BLaER1 (cell line): Measurements from ENCODE around the gene NDUFV3.
"Not testable (repeated sequence)": the region's sequence is repeated elsewhere in the genome, so short reads cannot be mapped to it uniquely, and the experiment has no call there.

ENCODE experiments used
- H3K27ac ChIP-seq: shearing (Covaris generic); formaldehyde crosslinking; 2 replicates; pipeline ENCODE4 v1.8.1; 2022
- H3K27me3 ChIP-seq: shearing (Covaris generic); formaldehyde crosslinking; 2 replicates; pipeline ENCODE4 v1.8.1; 2022
- H3K36me3 ChIP-seq: shearing (Covaris generic); formaldehyde crosslinking; 2 replicates; pipeline ENCODE4 v1.8.1; 2022
- H3K4me1 ChIP-seq: shearing (Covaris generic); formaldehyde crosslinking; 2 replicates; pipeline ENCODE4 v1.8.1; 2022
- H3K4me2 ChIP-seq: shearing (Covaris generic); formaldehyde crosslinking; 2 replicates; pipeline ENCODE4 v1.8.1; 2022
- H3K4me3 ChIP-seq: shearing (Covaris generic); formaldehyde crosslinking; 2 replicates; pipeline ENCODE4 v1.8.1; 2022
- H3K9ac ChIP-seq: shearing (Covaris generic); formaldehyde crosslinking; 2 replicates; pipeline ENCODE4 v1.8.1; 2022
- H3K9me3 ChIP-seq: shearing (Covaris generic); formaldehyde crosslinking; 2 replicates; pipeline ENCODE4 v1.8.1; 2022
- H4K20me1 ChIP-seq: shearing (Covaris generic); formaldehyde crosslinking; 2 replicates; pipeline ENCODE4 v1.8.1; 2022
- Cebpa-rat ChIP-seq: shearing (Covaris generic); IDR thresholded peaks from 2 replicates; pipeline ENCODE4 v1.8.1; 2022

Gene NDUFV3

DNA sequence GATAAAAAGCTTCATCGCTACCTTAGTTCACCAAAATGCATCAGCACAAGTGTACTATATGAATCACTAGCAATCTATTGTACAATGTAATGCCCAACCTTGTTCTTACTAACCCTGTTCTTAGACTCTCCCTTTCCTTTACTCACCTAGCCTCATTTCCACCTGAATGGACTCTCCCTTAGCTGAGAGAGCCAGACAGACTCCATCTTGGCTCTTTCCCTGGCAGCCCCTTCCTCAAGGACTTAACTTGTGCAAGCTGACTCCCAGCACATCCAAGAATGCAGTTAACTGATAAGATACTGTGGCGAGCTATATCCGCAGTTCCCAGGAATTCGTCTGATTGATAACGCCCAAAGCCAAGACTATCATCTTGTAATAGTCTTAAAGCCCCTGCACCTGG, 43.3 kb downstream of the NDUFV3 start:
- not testable (repeated sequence) for H3K9ac ChIP-seq, H4K20me1 ChIP-seq, H3K4me2 ChIP-seq, H3K4me3 ChIP-seq, H3K36me3 ChIP-seq, H3K9me3 ChIP-seq, H3K27me3 ChIP-seq, H3K27ac ChIP-seq
- H3K4me1 ChIP-seq = peaks cover 12% of the 10 kb centered on the region; the same call in 1 of the 2 replicates

DNA sequence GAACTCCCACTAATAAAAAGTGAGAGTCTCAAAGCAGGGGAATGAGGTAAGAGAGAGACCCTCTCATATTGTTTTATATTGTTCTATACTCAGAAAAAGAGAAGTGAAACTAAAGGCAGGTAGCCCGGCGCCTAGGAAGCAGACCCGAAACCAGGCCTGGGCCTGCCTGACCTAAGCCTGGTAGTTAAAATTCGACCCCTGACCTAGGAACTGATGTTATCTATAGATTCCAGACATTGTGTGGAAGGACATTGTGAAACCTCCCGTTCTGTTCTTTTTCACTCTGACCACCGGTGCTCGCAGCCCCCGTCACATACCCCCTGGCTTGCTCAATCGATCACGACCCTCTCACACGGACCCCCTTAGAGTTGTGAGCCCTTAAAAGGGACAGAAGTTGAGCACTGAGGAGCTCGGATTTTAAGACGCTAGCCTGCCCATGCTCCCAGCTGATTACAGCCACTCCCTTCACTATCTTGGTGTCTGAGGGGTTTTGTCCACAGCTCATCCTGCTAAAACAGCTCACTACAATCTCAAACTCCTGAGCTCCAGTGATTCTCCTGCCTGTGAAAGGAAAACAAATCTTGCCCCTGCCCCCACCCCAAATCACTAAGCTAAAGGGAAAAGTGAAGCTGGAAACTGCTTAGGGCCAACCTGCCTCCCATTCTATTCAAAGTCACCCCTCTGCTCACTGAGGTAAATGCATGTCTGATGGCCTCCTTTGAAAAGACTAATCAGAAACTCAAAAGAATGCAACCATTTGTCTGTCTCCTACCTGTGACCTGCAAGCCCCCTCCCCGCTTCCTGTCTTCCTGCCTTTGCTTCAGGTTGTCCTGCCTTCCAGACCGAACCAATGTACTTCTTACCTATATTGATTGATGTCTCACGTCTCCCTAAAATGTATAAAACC, 44.2 kb downstream of the NDUFV3 start:
- not testable (repeated sequence) for H3K4me3 ChIP-seq, H3K9me3 ChIP-seq, H3K36me3 ChIP-seq, H3K27me3 ChIP-seq, H3K4me2 ChIP-seq, H3K27ac ChIP-seq, H4K20me1 ChIP-seq, H3K9ac ChIP-seq, H3K4me1 ChIP-seq

DNA sequence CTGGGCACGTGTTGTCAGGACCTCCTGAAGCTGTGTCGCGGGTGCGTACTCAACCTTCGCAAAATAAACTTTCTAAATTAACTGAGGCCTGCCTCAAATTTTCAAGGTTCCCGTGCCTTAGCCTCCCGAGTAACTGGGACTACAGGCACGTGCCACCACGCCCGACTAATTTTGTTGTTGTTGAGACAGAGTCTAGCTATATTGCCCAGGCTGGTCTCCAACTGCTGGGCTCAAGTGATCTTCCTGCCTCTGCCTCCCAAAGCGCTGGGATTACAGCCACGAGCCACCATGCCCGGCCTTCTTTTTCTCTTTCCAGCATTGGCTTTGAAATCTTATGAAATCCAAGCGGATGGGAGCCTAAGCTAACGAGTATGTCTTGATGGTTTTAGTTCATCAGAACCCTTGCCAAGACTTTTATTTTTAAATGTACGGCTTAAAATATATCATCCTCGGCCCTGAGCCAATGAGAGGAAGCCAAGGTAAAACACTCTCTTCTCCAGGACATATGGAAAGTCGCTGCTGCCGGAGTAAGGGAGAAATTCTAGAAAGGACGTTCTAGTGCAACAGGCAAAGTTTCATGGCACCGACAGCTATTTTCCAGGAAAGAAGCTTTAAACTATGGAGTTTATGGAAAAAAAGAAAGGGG, 45.0 kb downstream of the NDUFV3 start:
- no peak overlapping the region for H3K4me2 ChIP-seq
- H3K27me3 ChIP-seq = no peaks in the 10 kb centered on the region
- no peaks in the 10 kb centered on the region for H3K9me3 ChIP-seq
- no peak overlapping the region for H3K4me3 ChIP-seq
- H3K4me1 ChIP-seq = peaks cover 8% of the 10 kb centered on the region; the same call in 1 of the 2 replicates
- no peak overlapping the region for H3K27ac ChIP-seq
- TF ChIP-seq Cebpa-rat = no peak
- H4K20me1 ChIP-seq = no peaks in the 10 kb centered on the region
- no peak overlapping the region for H3K9ac ChIP-seq
- no peaks in the 10 kb centered on the region for H3K36me3 ChIP-seq

DNA sequence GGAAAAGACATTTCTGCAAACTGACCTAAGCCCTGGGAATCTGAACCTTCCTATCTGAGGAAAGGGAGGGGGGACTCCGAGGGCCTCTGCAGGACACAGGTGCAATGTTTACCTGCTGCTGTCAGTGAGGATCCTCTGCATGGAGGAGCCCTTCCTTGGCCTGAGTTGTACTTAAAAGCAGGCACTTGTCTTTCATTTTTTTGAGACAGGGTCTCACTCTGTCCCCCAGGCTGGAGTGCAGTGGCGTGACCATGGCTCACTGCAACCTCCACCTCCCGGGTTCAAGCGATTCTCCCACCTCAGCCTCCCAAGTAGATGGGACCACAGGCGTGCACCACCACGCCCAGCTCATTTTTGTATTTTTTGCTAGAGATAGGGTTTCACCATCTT, 45.5 kb downstream of the NDUFV3 start:
- H3K36me3 ChIP-seq, H3K27me3 ChIP-seq, H4K20me1 ChIP-seq, H3K4me3 ChIP-seq, H3K9ac ChIP-seq, H3K9me3 ChIP-seq, H3K4me1 ChIP-seq, H3K4me2 ChIP-seq, H3K27ac ChIP-seq: not testable (repeated sequence)

DNA sequence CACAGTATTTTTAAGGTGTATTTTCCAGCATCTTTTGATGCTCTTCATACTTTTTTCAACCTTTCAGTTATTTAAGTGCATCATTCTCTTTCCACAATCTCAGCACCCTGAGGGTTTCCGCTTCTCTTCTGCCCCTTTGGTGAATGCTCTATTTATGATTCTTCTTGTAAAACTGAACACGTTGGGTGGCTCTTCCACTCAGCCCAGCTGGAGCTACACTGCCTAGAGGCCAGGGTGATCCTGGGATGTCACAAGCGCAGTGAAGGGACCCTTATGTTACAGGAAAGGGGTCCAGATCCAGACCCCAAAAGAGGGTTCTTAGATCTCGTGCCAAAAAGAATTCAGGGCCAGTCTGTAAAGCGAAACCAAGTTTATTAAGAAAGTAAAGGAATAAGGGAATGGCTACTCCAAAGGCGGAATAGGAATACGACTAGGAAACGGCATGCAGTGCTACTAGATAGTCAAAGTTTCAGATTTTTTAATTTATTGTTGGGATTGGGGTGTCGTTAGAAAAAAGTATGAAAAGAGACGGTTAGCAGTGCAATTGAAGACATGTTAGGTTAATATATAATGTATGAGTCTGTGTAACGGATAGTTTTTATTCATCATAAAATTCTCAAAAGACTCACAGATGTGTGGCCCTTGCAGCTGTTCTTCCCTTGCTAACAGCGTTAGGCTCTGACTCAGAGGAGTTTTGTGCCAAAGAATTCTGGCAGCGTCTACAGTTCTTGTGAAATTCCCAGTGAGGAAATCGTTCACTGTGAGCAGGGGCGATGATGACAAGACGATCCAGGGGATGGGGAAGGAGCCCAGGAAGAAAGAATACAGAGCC, 46.7 kb downstream of the NDUFV3 start:
- Histone ChIP-seq H3K9me3 (no peaks in the 10 kb centered on the region), H3K4me1 (peaks cover 8% of the 10 kb centered on the region; the same call in 1 of the 2 replicates), H3K4me3 (no peak overlapping the region), H3K4me2 (no peak overlapping the region), H4K20me1 (no peaks in the 10 kb centered on the region), H3K27me3 (no peaks in the 10 kb centered on the region), H3K27ac (no peak overlapping the region), H3K36me3 (no peaks in the 10 kb centered on the region), H3K9ac (no peak overlapping the region)
- no peak for TF ChIP-seq Cebpa-rat

DNA sequence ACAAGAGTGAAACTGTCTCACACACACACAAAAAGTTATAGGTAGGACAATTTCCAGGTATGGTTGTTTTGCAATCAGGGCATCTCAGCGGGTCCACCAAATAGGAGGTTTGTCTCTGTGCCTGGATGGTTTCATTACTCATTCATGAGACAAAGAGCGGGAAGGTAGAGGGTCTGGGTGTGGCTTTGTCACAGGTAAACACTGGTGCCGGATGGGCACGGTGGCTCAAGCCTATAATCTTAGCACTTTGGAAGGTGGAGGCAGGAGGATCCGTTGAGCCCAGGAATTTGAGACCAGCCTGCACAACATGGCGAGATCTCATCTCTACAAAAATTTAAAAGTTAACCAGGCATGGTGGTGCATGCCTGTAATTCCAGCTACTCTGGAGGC, 48.6 kb downstream of the NDUFV3 start:
- Histone ChIP-seq H3K4me1 (peaks cover 8% of the 10 kb centered on the region; the same call in 1 of the 2 replicates), H3K9me3 (no peaks in the 10 kb centered on the region), H3K9ac (no peak overlapping the region), H3K4me2 (no peak overlapping the region), H3K27ac (no peak overlapping the region), H4K20me1 (no peaks in the 10 kb centered on the region), H3K4me3 (no peak overlapping the region), H3K27me3 (no peaks in the 10 kb centered on the region), H3K36me3 (no peaks in the 10 kb centered on the region)
- no peak for TF ChIP-seq Cebpa-rat

DNA sequence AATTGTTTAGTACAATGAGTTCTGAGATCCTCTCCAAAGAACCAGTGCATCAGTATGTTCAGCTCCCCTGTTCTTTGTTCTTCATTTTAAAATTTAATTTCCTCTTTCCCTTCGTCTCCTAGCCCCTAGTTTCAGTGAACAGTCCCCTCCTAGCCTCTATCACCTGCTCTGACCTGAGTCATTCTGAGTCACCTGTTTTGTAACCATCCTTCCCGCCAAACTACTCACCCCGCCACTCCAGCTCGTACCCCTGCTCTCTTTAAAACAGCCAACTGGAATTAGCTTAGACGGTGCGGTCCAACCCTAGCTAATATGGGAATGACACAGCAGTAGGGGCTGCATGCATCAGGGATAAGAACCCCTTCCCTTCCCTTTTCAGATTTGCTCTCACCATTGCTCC, 49.1 kb downstream of the NDUFV3 start:
- peaks cover 3% of the 10 kb centered on the region; the same call in 1 of the 2 replicates for H3K4me1 ChIP-seq
- no peaks in the 10 kb centered on the region for H3K36me3 ChIP-seq
- H3K4me2 ChIP-seq = no peak overlapping the region
- no peaks in the 10 kb centered on the region for H3K27me3 ChIP-seq
- H3K4me3 ChIP-seq = no peak overlapping the region
- no peaks in the 10 kb centered on the region for H3K9me3 ChIP-seq
- H3K27ac ChIP-seq = no peak overlapping the region
- no peak overlapping the region for H3K9ac ChIP-seq
- H4K20me1 ChIP-seq = no peaks in the 10 kb centered on the region
- no peak for TF ChIP-seq Cebpa-rat

DNA sequence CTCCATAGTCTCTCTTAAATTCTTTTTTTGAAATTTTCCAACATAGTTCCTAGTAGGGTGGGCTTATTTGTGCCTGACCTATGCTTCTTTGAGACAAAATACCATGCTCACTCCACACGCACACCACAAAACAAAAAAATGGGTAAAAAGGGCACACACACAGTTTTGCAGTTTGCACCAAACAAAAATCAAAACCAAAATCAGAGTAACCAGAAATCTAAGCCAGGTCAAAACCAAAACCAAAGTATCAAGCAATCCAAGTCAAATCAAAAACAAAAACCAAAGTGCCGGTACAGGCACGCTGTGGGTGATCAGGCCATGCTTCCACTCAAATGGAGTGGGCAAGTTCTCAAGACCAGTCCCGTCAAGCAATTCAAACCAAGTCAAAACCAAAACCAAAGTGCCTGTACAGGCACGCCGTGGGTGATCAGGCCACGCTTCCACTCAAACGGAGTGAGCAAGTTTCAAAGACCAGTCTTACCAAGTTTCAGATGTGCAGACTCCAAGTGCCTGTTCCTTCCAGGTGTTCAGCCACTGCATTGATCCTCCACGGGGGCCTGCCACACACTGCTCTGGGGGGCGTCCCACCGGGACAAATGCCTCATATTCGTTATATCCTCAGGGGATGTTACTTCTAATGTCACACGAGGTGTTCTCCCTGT, 56.1 kb downstream of the NDUFV3 start:
- peaks cover 15% of the 10 kb centered on the region for H3K9me3 ChIP-seq
- H3K36me3 ChIP-seq, H3K4me1 ChIP-seq, H3K4me2 ChIP-seq, H3K4me3 ChIP-seq, H3K9ac ChIP-seq, H3K27me3 ChIP-seq, H4K20me1 ChIP-seq, H3K27ac ChIP-seq: not testable (repeated sequence)

DNA sequence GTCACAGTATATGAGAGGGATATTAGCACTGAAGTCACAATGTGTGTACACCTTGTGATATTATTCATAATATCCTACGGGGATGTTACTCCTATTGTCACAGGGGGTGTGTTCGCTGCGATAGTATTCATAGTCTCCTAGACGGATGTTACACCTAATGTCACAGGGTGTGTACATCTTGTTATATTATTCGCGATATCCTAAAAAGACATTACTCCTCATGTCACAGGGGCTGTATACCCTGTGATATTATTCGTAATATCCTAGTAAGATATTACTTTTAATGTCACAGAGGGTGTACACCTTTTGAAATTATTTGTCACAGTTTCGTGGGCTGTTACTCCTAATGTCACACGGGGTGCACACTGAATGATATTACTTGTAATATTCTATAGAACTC, 58.1 kb downstream of the NDUFV3 start:
- H3K4me2 ChIP-seq, H3K27ac ChIP-seq, H3K4me1 ChIP-seq, H3K4me3 ChIP-seq, H3K9ac ChIP-seq, H3K27me3 ChIP-seq, H3K36me3 ChIP-seq, H4K20me1 ChIP-seq: not testable (repeated sequence)
- H3K9me3 ChIP-seq = peaks cover 15% of the 10 kb centered on the region
